Colon (tissue), 2 donors: ENCODE results near the gene PRPSAP1.

Experiments used
- FAIRE-seq: peaks from 2 replicates; lab custom pipeline; 2012; peaks lifted over from hg19 to GRCh38; lab: Jason Lieb, UNC
- donor health status: control.
- donor health status: control.

The PRPSAP1 gene

DNA sequence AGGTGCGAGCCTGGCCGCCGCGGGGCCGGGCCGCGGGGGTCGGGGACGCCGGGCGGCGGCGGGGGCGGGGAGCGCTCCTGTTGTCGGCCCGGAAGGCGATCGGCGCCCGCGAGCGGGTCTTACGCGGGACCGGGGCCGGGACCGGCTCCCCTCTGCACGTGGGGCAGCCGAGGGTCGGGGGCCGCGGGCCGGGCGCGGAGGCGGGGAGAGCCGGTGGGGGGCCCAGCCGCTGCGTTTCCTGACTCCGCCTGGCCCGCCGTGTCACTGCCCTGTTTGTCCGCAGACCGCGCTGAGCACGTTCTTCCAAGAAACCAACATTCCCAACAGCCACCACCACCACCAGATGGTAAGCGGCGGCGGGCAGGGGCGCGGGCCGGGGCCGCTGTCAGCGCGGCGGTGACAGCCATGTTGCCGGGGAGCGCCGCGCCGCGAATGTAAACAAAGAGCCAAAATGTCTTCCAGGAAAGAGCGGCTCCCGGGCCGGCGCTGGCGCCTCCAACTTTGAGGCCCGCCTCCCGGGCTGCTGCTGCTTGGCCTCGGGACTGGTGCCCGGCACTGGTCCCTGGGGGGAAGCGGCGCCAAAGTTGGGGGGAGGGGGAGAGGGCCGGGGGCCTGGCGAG, 88.0 kb downstream of the PRPSAP1 start:
- no peak for FAIRE-seq

DNA sequence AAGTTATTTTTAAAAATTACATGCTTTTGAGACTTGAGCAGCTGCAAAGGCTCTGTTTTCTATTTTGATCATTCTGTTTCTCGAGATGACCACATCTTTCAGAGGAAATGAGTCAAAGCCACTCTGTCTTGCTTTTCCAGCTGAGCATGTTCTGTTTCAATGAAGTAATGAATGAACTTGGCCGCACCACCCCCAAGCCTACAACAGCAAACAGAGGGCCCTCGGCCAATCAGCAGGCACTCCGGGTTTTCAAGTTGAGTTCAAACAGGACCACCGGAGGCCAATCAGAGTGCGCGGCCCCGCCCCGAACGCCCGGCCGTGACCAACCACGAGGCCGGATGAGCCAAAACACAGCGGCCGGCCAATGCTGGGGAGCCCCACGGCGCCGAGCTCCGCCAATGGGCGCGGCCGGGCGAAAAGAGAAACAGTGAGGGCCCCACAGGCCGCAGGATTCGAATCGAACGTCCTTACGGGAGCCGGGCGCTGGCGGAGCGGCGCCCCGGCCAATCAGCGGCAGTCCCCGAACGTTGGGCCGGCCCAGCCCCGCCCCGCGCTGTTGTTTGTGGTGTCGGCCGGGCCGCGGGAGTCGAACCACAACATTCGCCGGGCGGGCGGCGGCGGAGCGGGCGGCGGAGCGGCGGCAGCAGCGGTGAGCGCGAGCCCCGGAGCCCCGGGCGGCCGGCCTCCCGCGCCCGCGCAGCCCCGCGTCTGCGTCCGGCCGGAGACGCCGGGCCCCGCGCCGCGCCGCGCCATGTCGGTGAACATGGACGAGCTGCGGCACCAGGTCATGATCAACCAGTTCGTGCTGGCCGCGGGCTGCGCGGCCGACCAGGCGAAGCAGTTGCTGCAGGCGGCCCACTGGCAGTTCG, 88.7 kb downstream of the PRPSAP1 start, which contains the start of gene UBALD2:
Gene UBALD2 (plus strand): TSS at position 594 of the 869 bp plus-strand sequence. CDS start 158 bp downstream, at position 752.
- peak; percentile 57 for FAIRE-seq

DNA sequence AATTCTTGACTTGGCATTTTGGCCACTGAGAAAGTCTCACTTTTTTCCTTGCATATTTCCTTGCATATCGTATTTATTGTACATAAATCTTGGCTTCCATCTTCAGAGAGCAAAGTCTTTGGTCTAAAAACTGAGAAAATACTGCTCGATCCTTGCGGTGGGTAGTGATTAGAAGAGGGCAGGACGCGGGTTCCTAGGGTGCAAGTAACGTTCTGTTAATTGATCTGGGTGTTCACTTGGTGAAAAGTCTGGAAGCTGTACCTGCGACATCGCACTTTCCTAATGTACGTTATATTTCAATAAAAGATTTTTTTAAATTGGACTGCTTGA, 89.3 kb downstream of the PRPSAP1 start:
- no peak for FAIRE-seq

DNA sequence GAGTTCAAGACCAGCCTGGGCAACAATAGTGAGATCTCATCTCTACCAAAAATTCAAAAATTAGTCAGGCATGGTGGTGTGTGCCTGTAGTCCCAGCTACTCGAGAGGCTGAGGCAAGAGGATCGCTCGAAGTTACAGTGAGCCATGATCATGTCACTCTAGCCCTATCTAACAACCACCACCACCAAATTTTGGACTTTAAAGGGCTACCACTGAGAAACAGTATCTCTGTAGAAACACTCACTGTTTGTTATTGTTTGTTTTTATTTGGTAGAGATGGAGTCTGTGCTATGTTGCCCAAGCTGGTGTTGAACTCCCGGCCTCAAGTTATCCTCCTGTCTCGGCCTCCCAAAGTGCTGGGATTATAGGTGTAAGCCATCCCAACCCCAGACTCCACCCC, 89.8 kb downstream of the PRPSAP1 start:
- FAIRE-seq, result no peak

DNA sequence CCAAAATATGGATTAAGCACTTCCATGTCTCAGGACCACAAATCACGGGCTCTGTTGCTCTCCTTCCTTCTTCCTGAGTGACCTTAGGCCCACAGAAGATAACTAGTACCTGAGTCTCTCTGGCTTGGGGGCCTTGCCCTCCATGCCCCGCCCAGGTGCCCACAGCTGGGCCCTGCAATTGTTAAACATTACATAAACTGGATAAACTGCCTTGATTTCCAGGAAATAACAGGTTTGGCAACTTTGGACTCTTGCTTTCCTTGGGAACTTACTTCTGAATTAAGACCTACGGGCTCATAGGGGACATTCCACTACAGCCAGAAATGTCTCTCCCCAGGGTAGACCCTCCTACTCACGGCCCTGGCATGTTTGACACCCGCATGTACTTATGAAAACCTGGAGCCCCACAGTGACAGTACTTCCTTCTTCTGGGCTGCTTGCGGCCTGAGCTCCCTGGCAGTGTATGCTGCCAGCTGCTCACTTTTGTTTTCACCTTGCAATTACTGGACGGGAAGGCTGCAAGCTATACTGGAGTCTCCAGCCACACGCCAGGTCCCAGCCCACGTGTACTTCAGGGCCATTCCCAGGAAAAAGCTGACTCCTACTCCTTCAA, 90.9 kb downstream of the PRPSAP1 start:
- no peak for FAIRE-seq

DNA sequence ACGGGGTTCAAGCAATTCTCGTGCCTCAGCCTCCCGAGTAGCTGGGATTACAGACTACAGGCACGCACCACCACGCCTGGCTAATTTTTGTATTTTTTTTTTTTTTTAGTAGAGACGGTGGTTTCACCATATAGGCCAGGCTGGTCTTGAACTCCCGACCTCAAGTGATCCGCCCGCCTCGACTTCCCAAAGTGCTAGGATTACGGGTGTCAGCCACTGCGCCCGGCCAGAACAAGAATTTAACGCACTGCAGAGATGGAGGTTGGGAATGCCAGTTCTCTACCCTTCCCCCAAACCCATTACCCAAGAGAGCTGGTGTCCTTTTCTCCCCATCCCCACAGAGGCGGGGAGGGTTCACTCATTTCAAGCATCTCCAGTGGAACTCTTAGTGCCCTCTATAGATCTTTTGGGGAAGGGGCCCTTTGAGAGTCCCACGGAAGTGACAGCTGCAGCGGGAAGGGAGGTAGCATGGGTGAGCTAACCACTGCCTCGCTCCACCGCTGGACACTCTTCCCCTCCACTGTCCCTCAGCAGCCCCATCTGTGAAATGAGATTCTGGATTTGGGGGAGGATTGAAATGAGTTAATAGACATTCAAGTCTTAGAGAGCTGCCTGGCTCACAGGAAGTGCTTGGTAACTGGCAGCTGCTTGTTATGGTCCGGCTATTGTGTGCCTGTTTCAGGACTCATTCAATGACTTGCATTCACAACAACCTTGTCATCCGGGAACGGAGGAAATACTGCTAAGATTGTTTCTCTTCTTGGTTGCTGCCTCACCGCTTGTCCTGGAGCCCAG, 92.1 kb downstream of the PRPSAP1 start:
- FAIRE-seq, result no peak

DNA sequence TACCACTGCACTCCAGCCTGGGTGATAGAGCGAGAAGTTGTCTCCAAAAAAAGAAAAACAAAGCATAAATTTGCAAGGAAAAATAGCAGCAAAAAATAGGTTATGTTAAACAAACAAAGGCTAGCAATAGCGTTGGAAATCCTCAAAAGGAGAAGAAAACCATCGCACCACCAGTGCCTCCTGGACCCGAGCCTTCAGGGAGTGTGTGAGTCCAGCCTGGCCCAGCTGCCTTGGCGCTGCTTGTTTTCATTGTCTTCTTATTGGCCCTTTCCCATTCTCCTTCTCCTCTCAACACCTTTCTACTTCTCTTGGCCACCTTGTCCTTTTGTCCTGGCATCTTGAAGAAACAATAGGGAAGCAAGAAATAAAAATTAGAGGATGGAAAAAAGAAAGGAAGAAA, 93.0 kb downstream of the PRPSAP1 start:
- no peak for FAIRE-seq

DNA sequence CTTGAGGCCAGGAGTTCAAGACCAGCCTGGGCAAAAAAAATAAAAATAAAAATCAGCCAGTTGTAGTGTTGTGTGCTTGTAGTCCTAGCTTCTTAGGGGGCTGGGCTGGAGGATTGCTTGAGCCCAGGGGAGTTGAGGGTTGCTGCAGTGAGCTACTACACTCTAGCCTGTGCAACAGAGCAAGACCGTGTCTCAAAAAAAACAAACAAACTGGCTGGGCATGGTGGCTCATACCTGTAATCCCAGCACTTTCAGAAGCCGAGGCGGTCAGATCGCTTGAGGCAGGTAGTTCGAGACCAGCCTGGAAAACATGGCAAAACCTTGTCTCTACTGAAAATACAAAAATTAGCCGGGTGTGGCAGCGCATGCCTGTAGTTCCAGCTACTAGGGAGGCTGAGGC, 93.5 kb downstream of the PRPSAP1 start:
- FAIRE-seq, result no peak
